AG09309 (cell line): ENCODE data around the gene ADGRE1.

Experiments
- DNase-seq: peaks from one replicate; pipeline ENCODE4 v3.0.0-alpha.2; 2010; ENCODE audit warnings: low read depth
- H3K4me3 ChIP-seq: 2 replicates; pipeline ENCODE4 v1.5.1; 2011; ENCODE audit warnings: mild to moderate bottlenecking, low read depth, low read length, moderate library complexity; ENCODE audit not compliant: control insufficient read depth
- CTCF ChIP-seq: IDR thresholded peaks from 2 replicates; pipeline ENCODE4 v1.5.1; 2011; ENCODE audit warnings: mild to moderate bottlenecking, low read depth, low read length, inconsistent platforms; ENCODE audit not compliant: insufficient read depth, control insufficient read depth; ENCODE audit errors: missing control alignments

Gene ADGRE1

GRCh38 chr19:6963244-6963852 is 76.0 kb downstream of the ADGRE1 start:
- no peak for DNase-seq
- no peak for TF ChIP-seq CTCF
- H3K4me3 ChIP-seq, result no peak overlapping the region

GRCh38 chr19:6963937-6964336 is 76.6 kb downstream of the ADGRE1 start:
- DNase-seq, result no peak
- no peak overlapping the region for H3K4me3 ChIP-seq

GRCh38 chr19:6967967-6968366 is 80.6 kb downstream of the ADGRE1 start:
- DNase-seq, result no peak
- no peak overlapping the region for H3K4me3 ChIP-seq
- TF ChIP-seq CTCF, result no peak

More at GRCh38 chr19:6963937-6964336, 76.6 kb downstream of the ADGRE1 start:
- TF ChIP-seq CTCF, result no peak

GRCh38 chr19:6969490-6969889 is 82.1 kb downstream of the ADGRE1 start:
- no peak for DNase-seq
- no peak overlapping the region for H3K4me3 ChIP-seq
- no peak for TF ChIP-seq CTCF

- DNase-seq, result no peak
- no peak for TF ChIP-seq CTCF
- no peak overlapping the region for H3K4me3 ChIP-seq
Measured at GRCh38 chr19:6970021-6970420, 82.6 kb downstream of the ADGRE1 start.

- TF ChIP-seq CTCF, result no peak
- H3K4me3 ChIP-seq, result no peak overlapping the region
Measured at GRCh38 chr19:6970443-6970842, 83.1 kb downstream of the ADGRE1 start.

More at GRCh38 chr19:6970443-6970842, 83.1 kb downstream of the ADGRE1 start:
- no peak for DNase-seq
